RCC 7860 (cell line): ENCODE measurements around the gene DELE1.

Source experiments
- DNase-seq: peaks from one replicate; pipeline ENCODE4 v3.0.0-alpha.2; 2015; ENCODE audit warnings: low spot score
- FAIRE-seq: peaks from 2 replicates; lab custom pipeline; 2012; peaks lifted over from hg19 to GRCh38; lab: Jason Lieb, UNC

DELE1 gene

GRCh38 chr5:141986072-141986471, 62.4 kb downstream of the DELE1 start:
- FAIRE-seq, result no peak

GRCh38 chr5:141989720-141990119, 66.0 kb downstream of the DELE1 start:
- no peak for FAIRE-seq
- DNase-seq, result no peak

More at GRCh38 chr5:141986072-141986471, 62.4 kb downstream of the DELE1 start:
- DNase-seq, result no peak
